GM19467 (cell line): Measurements from ENCODE around the gene B3GNT5.

ENCODE experiments used
- ATAC-seq: cut with Tn5 transposase; IDR thresholded peaks from one replicate; pipeline ENCODE4 v1.9.1; 2021; ENCODE audit warnings: mild to moderate bottlenecking, moderate library complexity; ENCODE audit not compliant: unreplicated experiment

The B3GNT5 gene

GRCh38 chr3:183288117-183288516 lies 35.1 kb downstream of the B3GNT5 start:
- ATAC-seq = no peak

- no peak for ATAC-seq
Measured at GRCh38 chr3:183290216-183290615, 37.2 kb downstream of the B3GNT5 start.

DNA sequence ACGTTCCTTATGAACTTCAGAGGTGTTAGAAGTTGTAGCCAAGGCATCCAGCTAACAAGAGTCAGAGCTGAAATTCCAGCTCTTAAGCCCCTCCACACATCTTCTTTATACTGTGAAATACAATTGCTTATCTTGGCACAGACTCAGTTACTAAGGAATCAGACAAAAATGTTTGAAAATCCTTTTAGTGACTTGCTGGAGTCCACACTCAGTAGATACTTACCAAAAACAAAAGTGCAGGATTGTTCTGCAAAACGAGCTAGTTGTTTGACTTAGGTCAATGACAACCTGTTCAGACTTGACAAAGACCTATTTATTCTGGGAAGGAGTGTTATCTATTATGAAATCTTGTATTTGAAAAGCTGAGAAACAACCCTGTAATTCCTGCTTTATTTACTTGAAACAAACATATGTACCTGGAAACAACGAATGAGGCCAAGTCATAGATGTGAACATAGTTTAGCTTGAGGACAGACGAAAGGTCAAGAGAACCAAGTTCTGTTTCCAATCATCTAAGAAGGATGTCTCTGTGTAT lies 38.5 kb downstream of the B3GNT5 start:
- no peak for ATAC-seq

DNA sequence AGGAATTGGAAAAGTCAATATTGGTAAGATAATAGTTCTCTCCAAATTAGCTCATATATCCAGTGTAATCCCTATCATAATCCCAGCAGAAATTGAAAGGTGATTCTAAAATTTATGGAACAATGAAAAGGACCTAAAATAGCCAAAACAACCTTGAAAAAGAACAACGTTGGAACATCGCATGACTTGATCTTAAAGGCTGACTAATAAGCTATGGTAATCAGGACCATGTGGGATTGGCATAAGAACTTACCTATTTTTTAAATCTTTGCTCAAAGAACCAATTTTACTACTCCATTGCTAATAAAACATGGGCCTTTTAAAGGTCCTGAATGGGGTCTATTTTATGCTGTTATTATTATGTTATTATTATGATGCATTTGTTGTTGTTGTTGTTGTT lies 40.9 kb downstream of the B3GNT5 start:
- no peak for ATAC-seq

DNA sequence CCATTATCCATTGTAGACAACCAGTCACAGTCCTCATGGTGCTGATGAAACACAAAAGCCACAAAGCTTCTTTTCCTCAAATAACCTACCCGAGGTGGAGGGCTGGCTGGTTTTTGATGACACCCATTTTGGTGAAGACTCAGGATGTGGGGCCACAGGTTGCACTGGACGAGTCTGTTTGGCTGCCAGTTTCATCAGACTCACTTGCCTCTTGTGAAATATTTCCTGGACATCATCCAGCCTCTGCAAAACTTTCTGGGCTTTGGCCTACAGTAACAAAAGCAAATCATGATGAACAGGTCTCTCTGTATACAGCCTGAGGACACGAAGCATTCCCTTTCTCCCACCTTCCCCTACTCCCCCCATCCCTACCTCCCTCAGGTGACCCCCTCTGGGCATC lies 42.2 kb downstream of the B3GNT5 start:
- no peak for ATAC-seq

DNA sequence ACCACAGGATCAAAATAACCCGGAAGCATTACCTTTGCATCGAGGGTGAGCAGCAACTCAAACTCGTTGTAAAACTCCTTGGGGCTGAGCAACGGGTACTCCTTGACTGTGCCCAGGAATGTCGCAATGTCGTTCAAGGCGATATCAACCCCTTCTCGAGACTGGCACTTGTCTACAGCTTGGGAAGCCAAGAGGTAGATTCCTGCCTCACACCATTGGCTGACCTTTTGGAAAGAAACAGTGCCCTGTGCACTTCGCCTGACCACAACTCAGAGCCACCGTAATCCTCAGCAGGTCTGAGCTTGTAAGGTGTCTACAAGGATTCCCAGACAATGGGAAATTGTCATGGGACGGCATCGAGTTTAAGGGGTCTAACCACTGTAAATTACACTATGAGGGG lies 43.9 kb downstream of the B3GNT5 start:
- no peak for ATAC-seq

DNA sequence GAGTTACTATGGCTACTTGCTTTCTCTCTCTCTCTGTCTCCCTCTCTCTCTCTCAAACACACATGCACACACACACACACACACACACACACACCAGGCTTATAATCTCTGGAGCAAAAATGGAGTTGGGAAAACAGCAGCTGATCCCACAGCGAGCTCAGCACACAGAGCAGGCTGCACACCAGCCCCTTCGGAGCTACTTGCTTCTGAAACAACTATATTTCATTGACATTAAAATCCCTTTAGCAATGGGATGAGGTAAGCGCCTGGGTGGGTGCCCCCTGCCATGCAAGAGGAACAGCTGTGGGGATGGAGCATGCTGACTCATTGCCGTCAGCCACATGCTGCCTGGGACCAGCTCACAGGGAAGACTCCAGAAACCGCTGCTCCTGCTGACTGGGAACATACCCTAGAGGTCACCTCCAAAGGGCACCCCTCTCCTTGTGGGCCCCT lies 45.7 kb downstream of the B3GNT5 start:
- no peak for ATAC-seq

DNA sequence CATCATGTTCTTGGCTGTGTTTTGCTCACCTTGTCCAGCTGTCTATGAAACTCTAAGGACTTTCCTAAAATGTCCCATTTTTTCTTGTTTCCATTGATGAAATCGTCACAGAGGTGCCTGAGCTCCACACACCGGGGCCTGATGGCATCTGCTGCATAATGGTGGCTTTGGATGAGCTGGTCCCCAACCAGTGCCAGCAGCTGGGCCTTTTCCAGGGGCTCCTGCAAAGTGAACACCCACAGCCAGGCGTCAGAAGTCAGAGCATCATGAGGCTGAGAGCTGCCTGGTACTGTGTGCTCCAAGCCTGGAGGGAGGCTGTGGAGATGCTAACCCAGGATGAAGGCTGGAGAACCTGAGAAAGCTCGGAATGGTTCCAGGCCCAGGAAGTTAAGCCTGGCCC lies 46.9 kb downstream of the B3GNT5 start:
- ATAC-seq = no peak

- no peak for ATAC-seq
Measured at GRCh38 chr3:183300996-183301562, 48.0 kb downstream of the B3GNT5 start.

- ATAC-seq = no peak
Measured at GRCh38 chr3:183301937-183302580, 49.0 kb downstream of the B3GNT5 start.

- no peak for ATAC-seq
Measured at GRCh38 chr3:183303690-183304089, 50.6 kb downstream of the B3GNT5 start.

DNA sequence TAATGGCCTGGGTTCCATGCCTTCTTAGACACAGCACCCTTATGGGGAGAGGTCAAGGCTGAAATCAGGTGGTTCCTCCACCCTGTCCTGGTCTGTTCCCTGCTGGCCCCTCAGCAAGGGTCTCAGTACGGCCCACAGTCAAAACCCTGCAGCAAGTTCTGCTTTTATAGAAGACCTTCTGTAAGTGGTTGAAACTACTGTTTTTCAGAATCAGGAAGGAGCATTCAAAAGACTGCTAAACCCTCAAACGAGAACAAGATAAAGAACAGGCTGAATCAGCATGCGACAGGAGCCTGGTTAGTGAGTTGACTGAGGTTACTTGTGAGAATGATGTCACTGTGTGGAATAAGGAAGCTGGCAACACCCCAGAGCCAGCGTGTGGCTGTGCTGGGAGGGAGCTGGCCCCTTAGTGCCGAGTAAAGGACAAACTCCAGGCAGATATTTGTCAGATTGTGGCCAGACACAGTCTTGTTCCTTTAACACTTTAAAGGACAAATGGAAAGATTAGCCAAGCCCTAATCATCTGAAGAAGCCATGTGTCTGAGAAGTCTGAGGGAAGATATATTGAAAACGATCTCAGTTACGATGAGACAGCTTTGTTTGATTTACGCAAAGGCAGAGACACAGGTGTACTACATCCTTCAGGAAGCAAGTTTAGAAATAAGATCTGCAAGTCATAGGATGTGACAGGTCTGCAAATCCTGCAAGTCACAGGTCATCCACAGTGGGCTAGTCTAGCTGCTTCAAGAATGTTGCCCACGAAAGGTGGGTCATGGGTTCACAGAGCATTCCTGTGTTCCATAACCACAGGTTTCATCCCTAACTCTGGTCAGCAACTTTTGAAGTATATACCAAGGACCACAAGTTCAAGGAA lies 54.0 kb downstream of the B3GNT5 start:
- ATAC-seq = no peak

DNA sequence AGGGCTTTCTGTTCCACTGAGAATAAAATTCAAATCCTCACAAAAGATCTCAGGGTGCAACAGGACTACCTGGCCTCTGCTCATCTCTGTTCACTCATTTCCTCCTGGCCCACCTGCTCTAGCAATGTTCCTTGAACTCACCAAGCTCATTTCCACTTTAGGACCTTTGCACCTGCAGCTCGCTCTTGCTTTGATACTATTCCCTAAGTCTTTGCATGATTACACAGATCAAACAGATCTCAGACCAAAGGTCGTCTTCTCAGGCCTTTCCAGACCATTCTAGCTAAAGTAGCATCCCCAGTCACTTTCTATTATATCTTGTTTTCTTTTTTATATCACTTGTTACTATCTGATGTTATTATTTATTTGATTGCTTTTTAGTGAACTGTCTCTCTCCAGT lies 54.7 kb downstream of the B3GNT5 start:
- ATAC-seq = no peak

DNA sequence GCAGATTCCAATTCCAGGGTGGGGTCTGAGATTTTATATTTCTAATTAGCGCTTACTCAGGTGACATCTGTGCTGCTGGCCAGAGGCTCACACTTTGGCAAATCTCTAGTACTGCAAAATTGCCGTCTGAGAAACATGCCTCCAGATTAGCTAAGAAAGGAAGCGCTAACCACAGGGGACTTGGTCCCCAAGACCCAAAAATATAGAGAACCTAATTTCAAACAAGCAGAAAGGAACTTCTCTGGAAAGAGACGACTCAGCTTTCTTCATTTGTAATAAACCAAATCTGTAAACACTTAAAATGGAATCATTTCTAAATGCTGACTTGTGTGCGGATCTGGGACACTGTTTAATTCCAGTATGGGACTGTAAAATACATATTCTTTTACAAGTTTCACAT lies 55.7 kb downstream of the B3GNT5 start:
- no peak for ATAC-seq

- no peak for ATAC-seq
Measured at GRCh38 chr3:183309276-183309675, 56.2 kb downstream of the B3GNT5 start.

- ATAC-seq = no peak
Measured at GRCh38 chr3:183310936-183311335, 57.9 kb downstream of the B3GNT5 start.

- ATAC-seq = no peak
Measured at GRCh38 chr3:183312433-183312832, 59.4 kb downstream of the B3GNT5 start.

DNA sequence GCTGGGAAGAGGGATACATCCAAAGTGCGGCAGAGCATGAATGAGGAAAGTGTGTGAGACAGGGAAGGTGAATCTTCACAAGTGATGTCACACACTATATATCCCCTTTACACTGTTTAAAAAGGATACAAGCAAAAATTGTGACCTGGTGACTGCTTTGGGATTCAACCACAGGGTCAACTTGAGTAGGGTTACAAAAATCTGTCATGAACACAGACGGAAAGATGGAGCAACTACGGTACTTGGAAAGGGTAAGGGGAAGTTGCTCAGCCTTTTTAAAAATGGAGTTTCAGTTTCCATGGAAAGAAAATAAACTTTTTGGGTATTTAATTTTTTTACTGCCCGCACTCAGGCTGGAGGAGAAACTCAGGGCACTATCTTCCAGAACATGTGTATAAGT lies 60.3 kb downstream of the B3GNT5 start:
- ATAC-seq = no peak

DNA sequence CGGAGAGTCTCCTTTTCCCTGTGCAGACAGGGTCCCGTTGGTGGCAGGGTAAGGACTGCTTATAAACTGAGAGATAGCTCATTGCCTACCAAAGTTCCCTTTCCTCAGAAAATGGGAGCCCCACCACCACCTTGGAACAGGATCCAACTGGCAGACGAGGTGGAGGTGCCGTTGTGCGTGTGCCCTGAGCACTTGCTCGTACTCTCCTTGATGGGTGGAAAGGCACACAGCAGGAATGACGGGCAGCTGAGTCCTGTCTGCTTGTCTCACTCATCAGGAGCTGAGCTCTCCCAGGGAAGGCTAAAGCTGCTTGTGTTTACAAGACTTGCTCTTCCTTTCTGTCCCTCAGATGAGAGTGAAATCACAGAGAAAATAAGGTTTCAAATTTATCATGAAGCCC lies 60.7 kb downstream of the B3GNT5 start:
- no peak for ATAC-seq

DNA sequence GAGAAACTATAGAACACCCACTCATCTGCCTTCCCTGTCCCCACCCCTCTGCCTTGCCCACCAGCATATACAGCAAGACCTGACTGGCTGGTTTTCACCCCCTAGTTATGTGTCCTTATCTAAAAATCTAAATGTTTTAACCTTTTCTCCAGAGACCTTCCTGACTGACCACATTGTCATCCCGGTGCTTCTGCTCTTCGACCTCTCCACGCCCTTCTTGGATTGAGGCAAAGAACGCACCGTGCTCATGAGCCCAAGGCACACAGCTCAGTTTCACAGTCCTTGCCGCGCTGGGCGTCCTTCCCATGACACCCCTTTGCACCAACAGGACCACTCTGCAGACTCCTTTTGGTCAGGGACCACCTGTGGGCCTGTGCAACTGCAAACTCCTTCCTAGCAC lies 62.7 kb downstream of the B3GNT5 start:
- ATAC-seq = no peak

DNA sequence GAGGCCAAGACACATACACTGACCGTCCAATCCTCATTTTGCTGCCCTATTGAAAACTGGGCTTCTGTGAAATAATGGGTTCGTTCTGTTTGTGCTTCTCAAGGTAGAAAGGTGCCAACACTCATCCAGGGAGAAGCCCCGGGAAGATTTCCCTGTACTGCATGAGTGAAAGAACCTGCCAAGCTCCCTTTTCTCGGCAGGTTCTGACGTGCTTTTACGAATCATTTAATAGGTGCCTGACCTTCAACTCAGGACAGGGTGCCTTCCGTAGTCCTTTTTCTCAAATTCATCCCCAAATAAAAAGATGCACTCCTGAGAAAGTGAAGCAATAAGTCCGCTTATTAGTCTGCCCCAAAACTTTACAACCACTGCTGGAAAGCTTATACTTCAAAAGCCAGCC lies 64.2 kb downstream of the B3GNT5 start:
- ATAC-seq = no peak
